Melanocyte of skin (primary cell): ENCODE measurements around the gene PPP1R3E. TPM values are rescaled to one million over a fixed set of nuclear protein-coding genes. Genes with fewer than 3 reads are reported as not detected.

ENCODE experiments used
- small RNA-seq, 2 donors: library from RNA; depleted of rRNA; stranded (forward); fragments of <200 nt; gene quantifications; one replicate each; pipeline ENCODE3, GENCODE V24; 2012
- total RNA-seq, 2 donors: library from RNA; depleted of rRNA; stranded (reverse); fragments of >200 nt; gene quantifications; 2 replicates each; pipeline ENCODE4 v1.2.3, GENCODE V29; 2012

The PPP1R3E gene, protein sequence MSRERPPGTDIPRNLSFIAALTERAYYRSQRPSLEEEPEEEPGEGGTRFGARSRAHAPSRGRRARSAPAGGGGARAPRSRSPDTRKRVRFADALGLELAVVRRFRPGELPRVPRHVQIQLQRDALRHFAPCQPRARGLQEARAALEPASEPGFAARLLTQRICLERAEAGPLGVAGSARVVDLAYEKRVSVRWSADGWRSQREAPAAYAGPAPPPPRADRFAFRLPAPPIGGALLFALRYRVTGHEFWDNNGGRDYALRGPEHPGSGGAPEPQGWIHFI
- total RNA-seq = 1 to 10 TPM; 2.7 to 3.8 TPM

DNA sequence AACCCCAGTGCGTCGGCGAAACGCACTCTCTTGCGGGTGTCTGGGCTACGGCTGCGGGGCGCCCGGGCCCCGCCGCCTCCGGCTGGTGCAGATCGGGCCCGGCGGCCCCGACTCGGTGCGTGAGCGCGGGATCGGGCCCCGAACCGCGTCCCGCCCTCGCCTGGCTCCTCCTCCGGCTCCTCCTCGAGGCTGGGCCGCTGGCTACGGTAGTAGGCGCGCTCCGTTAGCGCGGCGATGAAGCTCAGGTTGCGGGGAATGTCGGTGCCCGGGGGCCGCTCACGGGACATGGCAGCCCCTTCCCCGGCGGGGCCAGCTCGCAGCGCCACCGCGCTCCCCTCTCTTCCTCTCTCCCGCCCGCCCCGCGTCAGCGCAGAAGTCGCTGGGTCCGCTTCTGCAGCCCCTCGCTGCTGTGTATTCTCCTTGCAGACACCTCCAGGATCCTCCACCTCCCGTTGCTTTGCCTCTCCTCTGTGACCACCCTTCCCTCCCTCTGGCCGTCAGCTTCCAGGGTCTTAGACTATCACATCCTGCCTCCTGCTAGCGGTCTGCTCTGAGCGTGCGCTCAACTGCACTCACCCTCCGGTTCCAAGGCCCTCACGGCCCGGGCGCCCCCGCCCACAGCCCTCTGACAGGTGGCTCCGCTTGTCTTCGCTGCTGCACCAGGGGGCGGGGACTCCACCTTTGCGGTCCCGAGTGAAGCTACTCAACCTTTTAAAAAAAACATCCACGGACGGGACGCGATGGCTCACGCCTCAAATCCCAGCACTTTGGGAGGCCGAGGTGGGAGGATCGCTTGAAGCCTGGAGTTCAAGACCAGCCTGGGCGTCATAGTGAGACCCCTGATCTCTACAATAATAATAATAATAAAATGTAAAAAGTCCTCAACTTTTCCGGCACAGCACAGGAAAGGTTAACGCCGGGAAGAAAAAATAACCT lies at the start of gene PPP1R3E:
TSS of gene PPP1R3E (minus strand) at position 570 of the 936 bp plus-strand sequence. CDS start at position 287, 283 bp downstream.

DNA sequence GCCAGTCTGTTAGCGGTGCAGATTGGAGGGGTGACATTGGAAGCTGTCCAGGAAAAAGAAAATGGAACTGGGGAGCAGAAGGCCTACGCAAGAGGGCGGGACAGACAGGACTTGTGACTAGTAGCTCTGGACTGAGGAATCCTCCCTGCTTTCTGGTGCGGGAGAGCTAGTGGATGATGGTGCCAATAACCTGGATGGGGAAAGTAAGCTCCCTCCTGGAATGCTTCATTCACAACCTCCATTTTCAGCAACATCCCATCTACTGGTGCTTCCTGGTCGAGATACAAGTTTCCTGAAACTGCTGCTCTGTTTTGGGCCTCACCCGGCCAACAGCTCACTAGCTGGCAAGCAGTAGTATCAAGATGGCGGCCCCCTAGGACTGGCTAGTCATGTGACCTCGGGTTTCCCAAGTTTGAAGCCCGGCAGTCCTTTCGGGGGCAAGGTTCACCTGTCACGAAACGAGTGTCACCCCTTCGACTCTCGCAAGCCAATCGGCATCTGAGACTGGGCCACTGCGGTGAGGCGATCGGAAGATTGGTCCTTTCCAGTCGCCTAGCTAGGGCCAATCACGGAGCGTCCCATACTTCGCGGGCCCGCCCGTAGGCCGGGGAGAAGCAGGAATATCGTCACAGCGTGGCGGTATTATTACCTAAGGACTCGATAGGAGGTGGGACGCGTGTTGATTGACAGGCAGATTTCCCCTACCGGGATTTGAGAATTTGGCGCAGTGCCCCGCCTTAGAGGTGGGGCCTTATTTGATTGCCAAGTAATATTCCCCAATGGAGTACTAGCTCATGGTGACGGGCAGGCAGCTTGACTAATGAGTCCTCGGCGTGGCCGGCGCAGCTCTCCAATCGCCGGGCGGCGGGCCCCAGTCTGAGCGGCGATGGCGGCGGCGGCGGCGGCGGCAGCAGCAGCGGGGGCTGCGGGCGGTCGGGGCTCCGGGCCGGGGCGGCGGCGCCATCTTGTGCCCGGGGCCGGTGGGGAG lies 18.2 kb upstream of the PPP1R3E start, which contains the start of gene PABPN1:
TSS of gene PABPN1 (plus strand) at position 874 of the 988 bp plus-strand sequence. CDS start at position 887, 13 bp downstream.

DNA sequence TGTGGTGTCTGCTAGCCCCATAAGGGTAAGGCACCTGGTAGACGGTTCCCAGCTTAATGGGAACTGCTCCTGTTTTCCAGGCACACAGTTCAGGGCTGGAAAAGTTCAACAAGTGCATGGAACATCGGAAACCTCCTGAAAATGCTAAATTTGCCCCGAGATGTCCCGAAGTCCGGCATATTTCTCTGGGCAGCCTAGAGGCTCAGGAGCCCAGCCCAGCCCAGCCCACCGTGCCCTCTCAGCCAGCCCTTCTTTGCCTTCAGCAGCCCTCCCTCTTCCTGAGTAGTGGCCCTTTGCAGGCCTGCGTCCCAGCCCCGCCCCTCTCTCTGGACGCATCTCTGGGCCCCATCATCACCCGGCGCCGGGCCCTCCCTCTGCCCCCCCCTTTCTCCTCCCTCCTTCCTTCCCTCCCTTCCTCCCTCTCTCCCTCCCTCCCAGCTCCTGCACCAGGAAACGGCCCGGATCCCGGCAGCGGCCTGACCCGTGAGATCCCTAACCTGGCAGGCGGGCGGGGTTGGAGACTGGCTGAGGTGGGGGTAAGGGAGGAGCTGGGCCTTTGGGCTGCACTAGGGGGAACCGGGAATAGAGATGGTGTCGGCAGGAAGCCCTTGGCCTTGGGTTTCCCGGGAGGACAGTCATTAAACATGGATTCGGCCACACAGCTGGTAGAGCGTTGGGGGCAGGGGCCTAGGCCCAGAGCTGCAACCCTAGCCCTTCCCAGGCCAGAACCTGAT lies 3.9 kb upstream of the PPP1R3E start, which contains the start of gene BCL2L2:
TSS of gene BCL2L2 (plus strand) at position 422 of the 734 bp plus-strand sequence. CDS start 935 bp downstream, outside the sequence.

DNA sequence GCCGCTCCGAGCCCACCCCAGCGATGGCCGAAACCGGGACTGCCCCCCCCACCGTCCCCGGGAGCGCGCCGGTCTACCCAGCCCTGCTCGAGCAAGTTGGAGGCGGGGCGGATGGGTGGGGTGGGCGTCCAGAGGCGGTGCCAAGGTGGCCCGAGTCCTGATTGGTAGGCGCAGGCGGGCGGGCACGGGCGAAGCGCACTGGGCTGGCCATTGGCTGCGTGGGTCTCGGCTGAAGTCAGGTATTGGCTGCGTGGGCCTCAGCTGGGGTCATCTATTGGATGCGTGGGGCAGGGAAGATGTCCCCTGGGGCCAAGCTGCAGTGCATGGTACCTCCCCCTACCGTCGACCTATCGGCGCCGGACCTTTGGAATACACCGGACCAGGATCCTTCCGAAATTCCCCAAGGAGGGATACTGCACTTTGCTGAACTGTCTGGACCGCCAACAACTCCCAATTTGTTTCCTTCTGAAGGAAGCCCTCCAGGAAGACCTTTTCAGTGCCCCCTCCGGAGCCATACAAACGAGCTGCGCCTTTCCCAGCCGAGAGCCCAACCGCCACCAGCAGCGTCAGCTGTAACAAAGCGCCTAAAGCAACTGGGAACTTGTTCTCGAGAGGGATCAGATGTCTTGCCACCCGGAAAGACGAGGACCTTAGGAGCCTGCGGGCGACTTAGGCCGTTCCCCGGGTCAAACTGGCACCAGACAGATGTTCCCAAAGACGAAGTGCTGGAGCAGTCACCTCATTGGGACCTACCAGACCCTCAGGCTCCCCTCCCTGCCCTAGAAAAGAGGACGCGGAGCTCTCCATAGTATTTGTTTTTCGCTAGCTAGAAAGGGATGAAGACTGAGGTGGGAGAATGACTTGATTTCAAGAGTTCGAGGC lies 16.4 kb downstream of the PPP1R3E start, which contains the start of gene HOMEZ:
TSS of gene HOMEZ (minus strand) at position 113 of the 882 bp plus-strand sequence. CDS start 180 bp downstream, outside the sequence.

Small RNA genes lying within 50 kb of the gene (small RNA-seq; reads per million reads assigned to genes)
- 0 reads per million in 2 donors for gene RNU6-1046P

Other genes with a start within 250 kb of the PPP1R3E start
- gene CDH24, start 245.3 kb downstream of the PPP1R3E start, total RNA-seq = 1 to 10 TPM; 1.7 to 2.7 TPM
- gene ACIN1, start 207.7 kb downstream of the PPP1R3E start, total RNA-seq = 10 to 100 TPM; 84.7 to 93.2 TPM
- gene C14orf119, start 207.4 kb downstream of the PPP1R3E start, total RNA-seq = 10 to 100 TPM; 39.6 to 55.3 TPM
- not detected for gene CIROP, start 197.9 kb downstream of the PPP1R3E start, total RNA-seq
- gene CEBPE, start 183.6 kb downstream of the PPP1R3E start, total RNA-seq = not detected
- 10 to 100 TPM; 24.1 to 43.3 TPM for gene SLC7A8, start 119.2 kb downstream of the PPP1R3E start, total RNA-seq
- gene RNF212B, start 64.9 kb downstream of the PPP1R3E start, total RNA-seq = under 1 TPM in 1 of 2 donors, not detected in 1; 0.34 TPM
- gene HOMEZ, start 16.7 kb downstream of the PPP1R3E start, total RNA-seq = 10 to 100 TPM; 10.3 to 12.7 TPM
- gene BCL2L2, start 4.0 kb upstream of the PPP1R3E start, total RNA-seq = 10 to 100 TPM; 13.1 to 22.0 TPM
- 10 to 100 TPM; 33.0 to 54.3 TPM for gene PABPN1, start 18.6 kb upstream of the PPP1R3E start, total RNA-seq
- gene SLC22A17, start 50.0 kb upstream of the PPP1R3E start, total RNA-seq = 1 to 10 TPM; 2.4 to 3.3 TPM
- 1 to 10 TPM; 1.3 to 2.1 TPM for gene EFS, start 62.3 kb upstream of the PPP1R3E start, total RNA-seq
- gene IL25, start 70.0 kb upstream of the PPP1R3E start, total RNA-seq = not detected
- gene CMTM5, start 74.2 kb upstream of the PPP1R3E start, total RNA-seq = under 1 TPM; 0.67 to 0.69 TPM
- not detected for gene MYH6, start 105.4 kb upstream of the PPP1R3E start, total RNA-seq
- gene MYH7, start 132.8 kb upstream of the PPP1R3E start, total RNA-seq = not detected
- 10 to 100 TPM; 31.7 to 54.6 TPM for gene NGDN, start 166.8 kb upstream of the PPP1R3E start, total RNA-seq
- under 1 TPM; under 0.01 TPM for gene ZFHX2, start 248.9 kb upstream of the PPP1R3E start, total RNA-seq